ENCODE results near the gene SLC30A7.

SLC30A7 gene

GRCh38 chr1:100969327-100969726 is 73.4 kb downstream of the SLC30A7 start:
- TF ChIP-seq CTCF (IDR thresholded peaks at IDR 0.05; ENCODE audit: low read depth, low read length), result no peak
- no peak overlapping the region for H3K4me3 ChIP-seq (ENCODE audit: low read depth, low read length)

- no peak for TF ChIP-seq CTCF (IDR thresholded peaks at IDR 0.05; ENCODE audit: low read depth, low read length)
- no peak overlapping the region for H3K4me3 ChIP-seq (ENCODE audit: low read depth, low read length)
Observed at GRCh38 chr1:100971021-100971420, 75.1 kb downstream of the SLC30A7 start.

- H3K4me3 ChIP-seq (ENCODE audit: low read depth, low read length), result no peak overlapping the region
- no peak for TF ChIP-seq CTCF (IDR thresholded peaks at IDR 0.05; ENCODE audit: low read depth, low read length)
Observed at GRCh38 chr1:100972185-100972584, 76.3 kb downstream of the SLC30A7 start.

GRCh38 chr1:100976936-100977335 is 81.0 kb downstream of the SLC30A7 start:
- no peak overlapping the region for H3K4me3 ChIP-seq (ENCODE audit: low read depth, low read length)
- TF ChIP-seq CTCF (IDR thresholded peaks at IDR 0.05; ENCODE audit: low read depth, low read length), result no peak

- no peak overlapping the region for H3K4me3 ChIP-seq (ENCODE audit: low read depth, low read length)
- TF ChIP-seq CTCF (IDR thresholded peaks at IDR 0.05; ENCODE audit: low read depth, low read length), result no peak
Observed at GRCh38 chr1:100979631-100980030, 83.7 kb downstream of the SLC30A7 start.

GRCh38 chr1:100982793-100983192 is 86.9 kb downstream of the SLC30A7 start:
- no peak for TF ChIP-seq CTCF (IDR thresholded peaks at IDR 0.05; ENCODE audit: low read depth, low read length)
- H3K4me3 ChIP-seq (ENCODE audit: low read depth, low read length), result no peak overlapping the region

GRCh38 chr1:100988121-100988520 is 92.2 kb downstream of the SLC30A7 start:
- no peak for TF ChIP-seq CTCF (IDR thresholded peaks at IDR 0.05; ENCODE audit: low read depth, low read length)
- H3K4me3 ChIP-seq (ENCODE audit: low read depth, low read length), result no peak overlapping the region
